ENCODE measurements around the gene GAS7. TPM values are rescaled to one million over a fixed set of nuclear protein-coding genes. Genes with fewer than 3 reads are reported as not detected.

Gene GAS7
- total and polyA plus RNA-seq, 3 donors from 2014 or later, result 70.2 to 184 (median 152) TPM

DNA sequence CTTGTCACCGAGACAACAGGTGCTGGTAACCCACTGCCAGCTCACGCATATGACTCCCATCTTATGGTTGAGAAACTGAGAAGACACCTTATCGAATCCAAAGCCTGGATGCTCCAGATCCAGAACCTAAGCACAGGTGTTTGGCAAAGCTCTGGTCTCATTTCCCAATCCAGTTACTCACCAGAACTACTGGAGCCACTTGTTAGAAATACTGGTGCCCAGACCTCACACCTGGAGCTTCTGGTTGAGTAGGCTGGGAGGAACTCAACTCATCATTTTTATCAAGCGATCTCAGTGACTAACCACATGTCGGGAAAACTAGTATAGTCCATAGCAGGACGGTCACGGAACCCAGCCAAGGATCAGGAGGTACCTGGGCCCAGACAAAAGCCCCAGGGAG is 206.6 kb downstream of the GAS7 start:
- WGBS, 2 donors, result 93 to 95% methylated on average over 4 to 7 of the region's 7 CpGs
- Histone ChIP-seq H3K4me1 (peaks cover 2% of the 10 kb centered on the region), H3K9me3 (no peaks in the 10 kb centered on the region), H3K27me3 (no peaks in the 10 kb centered on the region), H3K4me3 (no peak overlapping the region), H3K27ac (no peak overlapping the region), H3K36me3 (ENCODE audit: low read depth, missing control alignments) (no peaks in the 10 kb centered on the region)
- no peak for TF ChIP-seq POLR2A (IDR thresholded peaks at IDR 0.05)
- TF ChIP-seq, protein P1, sequence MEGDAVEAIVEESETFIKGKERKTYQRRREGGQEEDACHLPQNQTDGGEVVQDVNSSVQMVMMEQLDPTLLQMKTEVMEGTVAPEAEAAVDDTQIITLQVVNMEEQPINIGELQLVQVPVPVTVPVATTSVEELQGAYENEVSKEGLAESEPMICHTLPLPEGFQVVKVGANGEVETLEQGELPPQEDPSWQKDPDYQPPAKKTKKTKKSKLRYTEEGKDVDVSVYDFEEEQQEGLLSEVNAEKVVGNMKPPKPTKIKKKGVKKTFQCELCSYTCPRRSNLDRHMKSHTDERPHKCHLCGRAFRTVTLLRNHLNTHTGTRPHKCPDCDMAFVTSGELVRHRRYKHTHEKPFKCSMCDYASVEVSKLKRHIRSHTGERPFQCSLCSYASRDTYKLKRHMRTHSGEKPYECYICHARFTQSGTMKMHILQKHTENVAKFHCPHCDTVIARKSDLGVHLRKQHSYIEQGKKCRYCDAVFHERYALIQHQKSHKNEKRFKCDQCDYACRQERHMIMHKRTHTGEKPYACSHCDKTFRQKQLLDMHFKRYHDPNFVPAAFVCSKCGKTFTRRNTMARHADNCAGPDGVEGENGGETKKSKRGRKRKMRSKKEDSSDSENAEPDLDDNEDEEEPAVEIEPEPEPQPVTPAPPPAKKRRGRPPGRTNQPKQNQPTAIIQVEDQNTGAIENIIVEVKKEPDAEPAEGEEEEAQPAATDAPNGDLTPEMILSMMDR (IDR thresholded peaks at IDR 0.05), result no peak
- no peak for DNase-seq
- intact Hi-C loops (cut with DNase I; ENCODE audit: low total_unique reads), result no loop called here

DNA sequence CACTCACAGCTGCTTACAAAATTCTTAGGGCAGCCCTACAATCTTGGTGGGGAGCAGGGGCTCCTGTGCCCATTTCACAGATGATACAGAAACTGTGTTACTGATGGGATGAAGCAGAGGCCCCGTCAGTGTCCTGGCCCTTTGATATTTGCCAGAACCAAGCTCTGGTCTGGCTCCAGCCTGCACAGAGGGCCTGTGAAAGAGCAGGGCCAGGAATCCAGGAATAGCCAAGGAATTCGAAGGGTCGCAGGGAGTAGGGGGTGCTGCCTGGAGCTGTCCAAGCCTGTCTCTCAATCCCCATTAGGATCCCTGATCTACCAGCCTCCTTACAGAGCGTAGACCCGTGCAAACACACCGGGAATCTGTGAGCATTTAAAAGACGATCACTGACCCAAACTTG is 207.1 kb downstream of the GAS7 start:
- no peak overlapping the region for H3K27ac ChIP-seq
- DNase-seq, result no peak
- H3K27me3 ChIP-seq, result no peaks in the 10 kb centered on the region
- TF ChIP-seq, protein P1 (IDR thresholded peaks at IDR 0.05), result no peak
- TF ChIP-seq POLR2A (IDR thresholded peaks at IDR 0.05), result no peak
- intact Hi-C loops (cut with DNase I; ENCODE audit: low total_unique reads), result no loop called here
- no peaks in the 10 kb centered on the region for H3K9me3 ChIP-seq
- H3K4me1 ChIP-seq, result peaks cover 2% of the 10 kb centered on the region
- no peak overlapping the region for H3K4me3 ChIP-seq
- H3K36me3 ChIP-seq (ENCODE audit: low read depth, missing control alignments), result no peaks in the 10 kb centered on the region
- WGBS, 2 donors, result 85 to 89% methylated on average over 7 of the region's 7 CpGs

DNA sequence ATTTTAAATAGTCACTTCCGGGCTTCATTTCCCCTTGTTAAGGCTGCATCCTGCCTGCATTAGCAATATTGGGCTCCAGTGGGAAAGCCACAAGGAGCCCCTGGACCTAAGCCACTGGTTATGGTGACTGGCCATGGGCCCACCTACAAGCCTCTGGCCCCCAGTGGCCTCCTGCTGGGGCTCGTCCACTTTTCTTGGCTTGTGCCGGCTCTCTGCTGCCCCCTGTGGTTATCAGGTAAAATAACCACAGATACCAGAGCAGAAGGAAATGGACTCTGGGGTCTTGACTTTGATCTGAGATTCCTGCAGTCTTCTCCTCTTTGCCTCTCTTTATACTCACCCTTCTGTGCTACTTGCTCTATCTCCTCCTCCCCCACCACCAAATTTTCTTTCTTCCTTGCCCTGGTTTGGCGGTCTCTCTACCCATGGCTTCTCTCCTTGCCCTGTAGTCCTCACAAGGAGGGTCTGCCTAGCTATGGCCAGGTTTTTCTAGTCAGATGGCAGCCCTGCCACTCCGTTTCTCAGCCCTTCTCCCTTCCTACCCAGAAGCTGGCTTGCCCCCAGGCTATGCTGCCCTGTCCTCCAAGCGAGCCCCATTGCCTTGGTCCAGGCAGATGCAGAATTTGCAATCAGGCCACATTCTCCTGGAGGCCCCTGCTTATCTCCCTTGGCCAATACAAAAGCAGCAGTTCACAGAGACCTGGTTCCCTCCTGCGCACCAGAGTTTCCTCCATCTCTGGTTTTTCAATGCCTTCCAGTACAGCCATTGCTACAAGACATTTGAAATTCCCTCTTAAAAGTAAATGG is 210.4 kb downstream of the GAS7 start:
- Histone ChIP-seq H3K9me3 (no peaks in the 10 kb centered on the region), H3K4me1 (peaks cover 2% of the 10 kb centered on the region), H3K27ac (no peak overlapping the region), H3K27me3 (no peaks in the 10 kb centered on the region), H3K4me3 (no peak overlapping the region), H3K36me3 (ENCODE audit: low read depth, missing control alignments) (no peaks in the 10 kb centered on the region)
- TF ChIP-seq POLR2A (IDR thresholded peaks at IDR 0.05), result no peak
- TF ChIP-seq, protein P1 (IDR thresholded peaks at IDR 0.05), result peak; percentile 9 to 87 (median 61)
- DNase-seq, result peak; percentile 37
- intact Hi-C loops (cut with DNase I; ENCODE audit: low total_unique reads), result no loop called here
- WGBS, 2 donors, result 56 to 66% methylated on average over 7 of the region's 7 CpGs

DNA sequence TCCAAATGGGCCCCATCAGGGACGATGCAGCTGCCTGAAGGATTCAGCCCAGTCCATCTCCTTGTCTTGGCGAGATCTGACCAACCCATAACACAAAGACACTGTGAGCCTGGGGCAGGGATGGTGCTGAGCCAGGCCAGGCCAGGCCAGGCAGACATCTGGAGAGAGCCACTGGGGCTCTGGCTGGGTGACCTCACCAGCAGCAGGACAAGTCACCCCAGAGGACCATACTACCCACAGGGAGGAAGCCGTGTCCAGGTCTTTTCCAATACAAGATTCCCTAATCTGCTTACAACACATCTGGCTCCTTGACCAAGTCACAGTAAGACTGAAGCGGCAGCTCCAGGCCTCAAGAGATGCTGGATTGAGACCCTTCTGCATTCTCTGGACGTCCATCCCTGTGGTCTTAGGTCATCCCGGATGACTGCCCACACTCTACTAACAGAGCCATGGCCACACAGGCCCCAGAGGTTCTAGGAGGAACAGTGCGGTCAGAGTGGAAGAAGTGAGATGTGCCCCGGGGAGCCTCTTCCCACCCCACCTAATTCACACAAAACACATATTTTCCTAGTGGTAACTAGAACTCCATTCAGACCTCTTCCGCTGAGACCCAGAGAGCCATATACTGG is 211.5 kb downstream of the GAS7 start:
- WGBS, 2 donors, result 85 to 87% methylated on average over 9 of the region's 9 CpGs
- no peak overlapping the region for H3K27ac ChIP-seq
- no peaks in the 10 kb centered on the region for H3K9me3 ChIP-seq
- no peak for DNase-seq
- no peak for TF ChIP-seq POLR2A (IDR thresholded peaks at IDR 0.05)
- TF ChIP-seq, protein P1 (IDR thresholded peaks at IDR 0.05), result no peak
- H3K4me1 ChIP-seq, result peaks cover 2% of the 10 kb centered on the region
- intact Hi-C loops (cut with DNase I; ENCODE audit: low total_unique reads), result no loop called here
- H3K27me3 ChIP-seq, result no peaks in the 10 kb centered on the region
- H3K36me3 ChIP-seq (ENCODE audit: low read depth, missing control alignments), result no peaks in the 10 kb centered on the region
- H3K4me3 ChIP-seq, result no peak overlapping the region
